ENCODE results near the gene ZPLD1. TPM values are rescaled to one million over a fixed set of nuclear protein-coding genes. Genes with fewer than 3 reads are reported as not detected.

Gene ZPLD1
- total RNA-seq, 2 experiments from 2014 or later = not detected

DNA sequence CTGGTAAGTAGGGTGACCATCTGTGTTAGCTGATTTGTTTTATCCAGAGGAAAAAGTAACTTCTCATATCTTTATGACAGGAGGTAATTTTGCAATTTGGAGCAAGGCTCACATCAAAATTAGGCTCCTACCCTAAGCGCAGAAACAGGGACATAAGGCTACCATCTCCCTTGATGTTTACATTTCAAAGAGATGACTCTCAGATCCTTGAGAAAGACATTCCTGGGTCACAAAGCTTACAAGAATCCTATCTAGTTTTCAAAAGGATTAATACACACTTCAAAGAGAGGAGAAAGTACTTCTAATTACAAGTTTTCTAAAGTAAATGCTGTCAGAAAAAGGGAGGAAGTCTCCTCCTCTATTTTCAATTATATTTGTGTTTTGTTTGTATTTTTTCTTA, 7.0 kb downstream of the ZPLD1 start:
- no peak overlapping the region for H3K4me3 ChIP-seq (ENCODE audit: low read length)
- Mint-ChIP-seq H3K36me3 (ENCODE audit: low read depth) (no peaks in the 10 kb centered on the region), H3K4me3 (no peak overlapping the region), H3K27me3 (peaks cover 16% of the 10 kb centered on the region), H3K4me1 (ENCODE audit: low read depth) (no peaks in the 10 kb centered on the region), H3K9me3 (no peaks in the 10 kb centered on the region), H3K27ac (no peak overlapping the region)
- peaks cover 5 to 19% of the 10 kb centered on the region in 2 experiments for H3K27me3 ChIP-seq (ENCODE audit: control insufficient read depth in 1 of 2, insufficient read depth in 2 of 2, low read length in 2 of 2)
- ATAC-seq (ENCODE audit: poor library complexity) (no peak), DNase-seq (no peak)
- no peak overlapping the region for H3K27ac ChIP-seq (ENCODE audit: low read depth in 1 of 2, low read length in 2 of 2)
- TF ChIP-seq, protein P1, sequence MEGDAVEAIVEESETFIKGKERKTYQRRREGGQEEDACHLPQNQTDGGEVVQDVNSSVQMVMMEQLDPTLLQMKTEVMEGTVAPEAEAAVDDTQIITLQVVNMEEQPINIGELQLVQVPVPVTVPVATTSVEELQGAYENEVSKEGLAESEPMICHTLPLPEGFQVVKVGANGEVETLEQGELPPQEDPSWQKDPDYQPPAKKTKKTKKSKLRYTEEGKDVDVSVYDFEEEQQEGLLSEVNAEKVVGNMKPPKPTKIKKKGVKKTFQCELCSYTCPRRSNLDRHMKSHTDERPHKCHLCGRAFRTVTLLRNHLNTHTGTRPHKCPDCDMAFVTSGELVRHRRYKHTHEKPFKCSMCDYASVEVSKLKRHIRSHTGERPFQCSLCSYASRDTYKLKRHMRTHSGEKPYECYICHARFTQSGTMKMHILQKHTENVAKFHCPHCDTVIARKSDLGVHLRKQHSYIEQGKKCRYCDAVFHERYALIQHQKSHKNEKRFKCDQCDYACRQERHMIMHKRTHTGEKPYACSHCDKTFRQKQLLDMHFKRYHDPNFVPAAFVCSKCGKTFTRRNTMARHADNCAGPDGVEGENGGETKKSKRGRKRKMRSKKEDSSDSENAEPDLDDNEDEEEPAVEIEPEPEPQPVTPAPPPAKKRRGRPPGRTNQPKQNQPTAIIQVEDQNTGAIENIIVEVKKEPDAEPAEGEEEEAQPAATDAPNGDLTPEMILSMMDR (IDR thresholded peaks at IDR 0.05) = no peak
- H3K9me3 ChIP-seq (ENCODE audit: control insufficient read depth in 1 of 2, insufficient read depth in 1 of 2, low read length in 2 of 2) = no peaks in the 10 kb centered on the region
- CTCF ChIA-PET = no interaction called here
- H3K36me3 ChIP-seq (ENCODE audit: insufficient read depth, low read length) = no peaks in the 10 kb centered on the region
- POLR2A ChIA-PET = no interaction called here
- intact Hi-C loops (cut with DNase I, micrococcal nuclease) = no loop called here
- no peaks in the 10 kb centered on the region for H3K4me1 ChIP-seq (ENCODE audit: insufficient read depth, low read length)

DNA sequence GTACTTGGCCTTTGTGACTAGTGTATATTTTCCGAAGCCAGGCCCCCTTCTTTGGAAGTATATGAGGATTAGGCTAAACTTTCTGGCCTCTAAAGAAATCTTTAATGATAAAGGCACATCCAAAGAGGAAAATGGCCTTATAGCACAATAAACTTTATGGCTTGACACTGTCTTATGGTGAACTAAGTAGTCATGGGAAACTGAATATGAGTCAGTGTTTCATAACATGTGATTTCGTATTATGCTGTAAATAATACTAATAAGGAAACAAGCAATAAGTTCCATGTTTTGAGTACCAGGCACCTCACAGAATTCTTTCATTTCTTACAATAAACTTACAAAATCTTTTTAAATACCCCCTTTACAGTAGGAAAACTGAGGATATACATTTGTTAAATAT, 8.2 kb downstream of the ZPLD1 start:
- no peak for DNase-seq
- no peak overlapping the region for H3K27ac Mint-ChIP-seq
- CTCF ChIA-PET = no interaction called here
- no peak overlapping the region for H3K4me3 ChIP-seq (ENCODE audit: low read length)
- H3K4me3 Mint-ChIP-seq = no peak overlapping the region
- no peak for ATAC-seq (ENCODE audit: poor library complexity)
- POLR2A ChIA-PET = no interaction called here
- H3K9me3 Mint-ChIP-seq = no peaks in the 10 kb centered on the region
- peaks cover 10% of the 10 kb centered on the region for H3K27me3 Mint-ChIP-seq
- H3K36me3 ChIP-seq (ENCODE audit: insufficient read depth, low read length) = no peaks in the 10 kb centered on the region
- no peak overlapping the region for H3K27ac ChIP-seq (ENCODE audit: low read depth in 1 of 2, low read length in 2 of 2)
- TF ChIP-seq, protein P1 (IDR thresholded peaks at IDR 0.05) = no peak
- H3K9me3 ChIP-seq (ENCODE audit: control insufficient read depth in 1 of 2, insufficient read depth in 1 of 2, low read length in 2 of 2) = no peaks in the 10 kb centered on the region
- peaks cover 5 to 10% of the 10 kb centered on the region in 2 experiments for H3K27me3 ChIP-seq (ENCODE audit: control insufficient read depth in 1 of 2, insufficient read depth in 2 of 2, low read length in 2 of 2)
- no peaks in the 10 kb centered on the region for H3K4me1 ChIP-seq (ENCODE audit: insufficient read depth, low read length)
- H3K36me3 Mint-ChIP-seq (ENCODE audit: low read depth) = no peaks in the 10 kb centered on the region
- intact Hi-C loops (cut with DNase I, micrococcal nuclease) = no loop called here
- H3K4me1 Mint-ChIP-seq (ENCODE audit: low read depth) = no peaks in the 10 kb centered on the region

DNA sequence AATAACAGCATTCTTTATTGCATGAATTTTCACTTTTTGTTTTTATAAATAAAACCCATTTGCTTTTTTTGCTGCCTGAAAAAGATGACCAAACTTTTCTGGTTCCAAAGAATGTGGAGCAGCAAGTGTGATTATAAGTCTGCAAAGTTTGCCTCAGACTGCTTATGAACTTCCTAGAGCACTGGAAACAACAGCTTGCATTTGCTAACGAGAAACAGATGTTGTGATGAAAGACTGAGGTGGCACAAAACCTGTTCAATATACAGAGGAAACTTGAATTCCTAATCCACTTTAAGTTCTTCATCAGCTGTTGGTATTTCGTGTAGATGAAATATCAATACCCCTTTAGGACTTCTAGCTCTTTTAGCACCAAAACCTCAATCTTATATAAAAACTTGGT, 9.3 kb downstream of the ZPLD1 start:
- POLR2A ChIA-PET = no interaction called here
- DNase-seq (no peak), ATAC-seq (ENCODE audit: poor library complexity) (no peak)
- H3K9me3 ChIP-seq (ENCODE audit: control insufficient read depth in 1 of 2, insufficient read depth in 1 of 2, low read length in 2 of 2) = no peaks in the 10 kb centered on the region
- Mint-ChIP-seq H3K27me3 (peaks cover 10% of the 10 kb centered on the region), H3K4me3 (no peak overlapping the region), H3K36me3 (ENCODE audit: low read depth) (no peaks in the 10 kb centered on the region), H3K4me1 (ENCODE audit: low read depth) (no peaks in the 10 kb centered on the region), H3K27ac (no peak overlapping the region), H3K9me3 (no peaks in the 10 kb centered on the region)
- H3K27ac ChIP-seq (ENCODE audit: low read depth in 1 of 2, low read length in 2 of 2) = no peak overlapping the region
- intact Hi-C loops (cut with DNase I, micrococcal nuclease) = no loop called here
- no peak overlapping the region for H3K4me3 ChIP-seq (ENCODE audit: low read length)
- peaks cover 5 to 6% of the 10 kb centered on the region in 2 experiments for H3K27me3 ChIP-seq (ENCODE audit: control insufficient read depth in 1 of 2, insufficient read depth in 2 of 2, low read length in 2 of 2)
- H3K36me3 ChIP-seq (ENCODE audit: insufficient read depth, low read length) = no peaks in the 10 kb centered on the region
- no peaks in the 10 kb centered on the region for H3K4me1 ChIP-seq (ENCODE audit: insufficient read depth, low read length)
- CTCF ChIA-PET = no interaction called here
- TF ChIP-seq, protein P1 (IDR thresholded peaks at IDR 0.05) = no peak

Measured in CD4-positive, alpha-beta T cell (primary cell).